HG03432 (cell line): ENCODE results near the gene LRBA.

Experiments used
- ATAC-seq: cut with Tn5 transposase; IDR thresholded peaks from one replicate; pipeline ENCODE4 v1.9.1; 2021; ENCODE audit warnings: mild to moderate bottlenecking, moderate library complexity; ENCODE audit not compliant: unreplicated experiment

LRBA gene

DNA sequence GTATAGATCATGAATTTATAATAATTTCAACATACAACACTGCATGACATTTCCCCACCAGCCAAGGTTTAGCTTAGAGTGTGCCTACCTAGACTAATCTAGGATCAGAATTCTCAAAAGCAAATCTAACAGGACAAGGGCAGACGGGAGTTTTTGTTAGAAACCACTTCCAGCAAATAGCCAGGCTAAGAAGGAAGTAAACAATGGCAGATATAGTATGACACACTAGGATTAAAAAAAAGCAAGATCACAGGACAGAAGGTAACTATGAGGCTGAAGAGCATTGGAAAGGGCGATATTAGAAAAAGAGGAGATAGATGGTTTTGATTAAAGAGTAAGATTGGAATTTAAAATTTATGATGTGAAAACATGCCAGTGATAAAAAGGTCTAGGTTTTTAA is 124.8 kb downstream of the LRBA start:
- no peak for ATAC-seq

DNA sequence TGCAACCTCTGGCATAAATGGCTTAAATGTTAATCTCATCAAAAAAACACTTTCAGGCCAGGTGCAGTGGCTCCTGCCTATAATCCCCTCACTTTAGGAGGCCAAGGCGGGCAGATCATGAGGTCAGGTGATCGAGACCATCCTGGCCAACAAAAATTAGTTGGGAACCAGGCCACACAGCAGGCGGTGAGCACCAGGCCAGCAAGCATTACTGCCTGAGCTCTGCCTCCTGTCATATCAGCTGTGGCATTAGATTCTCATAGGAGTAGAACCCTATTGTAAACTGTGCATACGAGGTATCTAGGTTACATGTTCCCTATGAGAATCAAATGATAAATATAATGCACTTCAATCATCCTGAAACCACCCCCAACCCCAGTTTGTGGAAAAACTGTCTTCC is 125.8 kb downstream of the LRBA start:
- no peak for ATAC-seq

DNA sequence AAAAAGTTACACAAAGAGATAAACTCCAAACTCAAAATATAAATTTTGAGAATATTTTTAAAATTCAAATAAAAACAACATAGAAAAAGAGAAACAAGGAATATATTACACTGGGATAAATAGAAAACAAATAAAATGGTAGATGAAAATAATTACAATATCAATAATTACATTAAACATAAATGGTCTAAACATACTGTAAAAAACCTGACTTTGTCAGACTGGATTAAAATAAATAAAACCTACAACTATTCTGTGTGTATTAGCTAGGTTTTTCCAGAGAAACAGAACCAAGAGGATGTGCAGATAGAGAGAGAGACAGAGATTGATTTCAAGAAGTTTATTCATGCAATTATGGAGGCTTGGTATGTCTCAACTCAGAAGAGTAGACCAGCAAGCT is 126.5 kb downstream of the LRBA start:
- no peak for ATAC-seq

DNA sequence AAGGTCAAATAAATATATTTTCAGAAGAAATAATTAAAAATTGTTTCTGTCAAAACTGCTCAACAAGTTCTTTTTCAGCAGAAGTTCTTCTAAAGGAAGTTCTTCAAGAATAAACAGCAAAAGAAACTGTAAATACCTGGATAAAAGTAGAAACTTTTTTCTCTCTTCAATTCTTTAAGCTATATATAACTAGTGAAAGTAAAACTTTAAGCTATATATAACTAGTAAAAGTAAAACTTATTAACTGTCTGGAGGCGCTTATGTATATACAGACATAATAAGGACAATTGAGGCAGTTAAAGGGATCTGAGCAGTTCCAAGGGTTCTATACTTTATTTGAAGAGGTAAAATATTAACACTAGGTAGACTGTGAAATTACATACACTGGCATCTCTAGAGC is 126.9 kb downstream of the LRBA start:
- ATAC-seq = no peak

DNA sequence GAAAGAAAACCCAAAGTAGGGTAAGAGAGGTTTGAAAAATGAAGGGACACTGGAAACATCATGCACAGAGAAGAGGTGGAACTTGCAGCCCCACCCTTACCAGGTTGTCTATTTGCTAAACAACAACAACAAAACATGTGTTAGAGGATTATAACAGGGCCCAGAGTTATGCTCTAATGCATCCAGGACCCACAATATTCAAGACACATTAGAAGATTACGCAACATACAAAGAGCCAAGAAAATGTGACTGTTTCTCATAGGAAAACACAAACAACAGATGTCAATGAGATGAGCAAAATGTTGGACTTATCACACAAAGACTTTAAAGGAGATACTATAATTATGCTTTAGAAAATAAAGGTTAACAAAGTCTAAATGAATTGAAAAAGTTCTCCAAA is 128.5 kb downstream of the LRBA start:
- no peak for ATAC-seq

DNA sequence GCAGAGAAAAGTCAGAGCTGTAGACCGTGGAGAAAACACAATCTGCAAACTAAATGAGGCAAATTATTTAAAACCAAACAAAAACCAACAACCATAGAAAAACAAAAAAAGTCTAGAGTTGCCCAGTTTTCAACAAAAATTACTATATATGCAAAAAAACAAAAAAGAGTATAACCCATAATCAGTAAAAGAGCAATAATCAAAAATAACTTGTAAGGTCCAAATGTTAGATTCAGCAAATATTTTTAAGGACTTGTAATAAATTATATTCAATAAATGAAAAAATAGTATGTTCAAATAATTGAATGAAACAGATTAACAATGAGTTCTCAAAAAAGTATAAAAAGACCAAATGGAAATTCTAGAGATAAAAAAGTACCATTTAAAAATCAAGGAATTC is 130.5 kb downstream of the LRBA start:
- no peak for ATAC-seq

DNA sequence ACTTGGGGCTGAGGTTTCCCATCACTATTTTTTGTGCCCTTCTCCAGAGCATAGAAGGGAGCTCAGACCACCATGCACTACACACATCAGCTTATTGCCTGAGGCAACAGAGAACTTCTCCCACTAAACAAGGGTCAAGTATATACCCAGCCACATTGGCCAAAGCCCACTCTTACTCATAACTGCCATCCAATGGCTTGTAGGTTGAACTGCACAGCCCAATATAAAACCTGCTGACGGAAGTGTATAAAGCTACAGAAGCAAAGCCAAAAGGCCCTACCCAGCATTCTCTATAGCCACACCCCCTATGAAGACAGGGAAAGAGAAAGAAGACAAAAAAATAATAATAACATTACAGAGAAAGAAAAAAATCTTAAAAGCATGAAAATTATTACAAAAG is 139.7 kb downstream of the LRBA start:
- ATAC-seq = no peak

DNA sequence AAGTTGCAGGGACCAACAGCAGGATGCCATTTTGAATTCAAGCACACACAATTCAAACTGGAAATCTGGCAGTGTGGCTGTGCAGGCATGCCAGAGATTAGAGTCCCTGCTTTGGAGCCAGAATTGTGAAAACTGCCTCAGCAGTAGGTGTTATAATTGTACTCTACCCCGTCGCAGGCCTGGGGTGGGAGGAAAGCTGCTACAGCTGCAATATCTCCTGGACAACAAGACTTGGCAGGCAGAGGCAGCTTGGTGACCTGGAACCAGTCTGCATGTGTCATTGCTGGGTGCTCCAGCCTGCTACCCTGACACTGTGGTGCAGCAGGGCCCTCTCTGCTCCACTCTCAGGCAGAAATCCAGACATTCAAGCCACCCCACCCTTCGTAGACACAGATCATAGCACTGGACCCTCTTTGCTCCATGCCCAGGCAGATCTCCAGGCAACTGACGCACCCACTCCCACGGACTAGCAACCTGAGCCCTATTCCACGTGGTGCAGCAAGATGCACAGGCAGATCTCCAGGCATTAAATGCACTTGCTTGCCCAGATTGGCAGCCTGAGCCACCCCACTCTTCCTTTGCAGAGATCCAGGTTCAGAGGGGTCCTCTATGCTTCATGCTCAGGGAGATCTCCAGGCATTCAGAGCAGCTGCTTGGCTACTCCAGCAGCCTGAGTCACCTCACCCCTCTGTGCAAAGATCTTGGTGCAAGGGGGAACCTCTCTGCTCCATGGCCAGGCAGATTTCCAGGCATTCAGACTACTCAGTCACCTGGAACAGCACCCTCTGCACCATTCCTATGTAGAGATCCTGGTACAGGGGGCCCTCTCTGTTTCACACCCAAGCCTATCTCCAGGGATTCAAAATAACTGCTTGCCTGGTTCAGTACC is 140.5 kb downstream of the LRBA start:
- no peak for ATAC-seq

DNA sequence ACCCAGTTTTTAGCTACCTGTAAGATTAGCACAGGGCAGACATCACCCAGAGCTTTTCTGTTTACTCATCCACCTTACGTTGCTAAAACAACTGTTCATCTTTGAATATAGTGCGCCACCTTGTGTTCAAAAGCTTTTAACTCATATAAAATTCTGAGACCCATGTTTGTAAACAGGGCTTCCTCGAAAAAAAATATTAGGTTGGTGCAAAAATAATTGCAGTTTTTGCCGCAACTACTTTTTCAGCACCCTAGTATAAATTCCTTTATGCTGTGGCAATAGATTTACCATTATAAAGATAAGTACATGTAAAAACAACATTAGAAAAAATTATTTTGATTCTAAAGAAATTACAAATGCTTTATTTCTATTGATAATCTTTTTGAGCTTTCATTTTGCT is 147.9 kb downstream of the LRBA start:
- ATAC-seq = peak; percentile 89

DNA sequence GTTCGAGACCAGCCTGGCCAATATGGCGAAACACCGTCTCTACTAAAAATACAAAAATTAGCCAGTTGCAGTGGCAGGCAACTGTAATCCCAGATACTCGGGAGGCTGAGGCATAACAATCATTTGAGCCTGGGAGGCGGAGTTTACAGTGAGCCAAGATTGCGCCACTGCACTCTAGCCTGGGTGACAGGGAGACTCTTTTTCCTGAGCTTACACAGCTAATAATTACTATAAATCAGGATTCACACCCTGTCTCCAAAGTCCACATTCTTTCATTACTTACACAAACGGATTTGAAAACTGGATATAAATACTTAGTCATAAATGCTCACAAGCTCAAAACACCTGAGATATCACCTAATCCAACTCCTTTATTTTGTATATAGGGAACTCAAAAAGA is 151.6 kb downstream of the LRBA start:
- no peak for ATAC-seq

DNA sequence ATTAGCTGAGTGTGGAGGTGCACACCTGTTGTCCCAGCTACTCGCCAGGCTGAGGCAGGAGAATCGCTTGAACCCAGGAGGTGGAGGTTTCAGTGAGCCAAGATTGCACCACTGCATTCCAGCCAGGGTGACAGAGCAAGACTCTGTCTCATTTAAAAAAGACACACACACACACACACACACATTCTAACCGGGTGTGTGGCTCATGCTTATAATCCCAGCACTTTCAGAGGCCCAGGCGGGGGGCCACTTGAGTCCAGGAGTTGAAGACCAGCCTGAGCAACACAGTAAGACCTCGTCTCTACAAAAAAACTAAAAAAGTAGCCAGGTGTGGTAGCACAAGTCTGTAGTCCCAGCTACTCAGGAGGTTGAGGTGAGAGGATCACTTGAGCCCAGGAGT is 152.3 kb downstream of the LRBA start:
- no peak for ATAC-seq

DNA sequence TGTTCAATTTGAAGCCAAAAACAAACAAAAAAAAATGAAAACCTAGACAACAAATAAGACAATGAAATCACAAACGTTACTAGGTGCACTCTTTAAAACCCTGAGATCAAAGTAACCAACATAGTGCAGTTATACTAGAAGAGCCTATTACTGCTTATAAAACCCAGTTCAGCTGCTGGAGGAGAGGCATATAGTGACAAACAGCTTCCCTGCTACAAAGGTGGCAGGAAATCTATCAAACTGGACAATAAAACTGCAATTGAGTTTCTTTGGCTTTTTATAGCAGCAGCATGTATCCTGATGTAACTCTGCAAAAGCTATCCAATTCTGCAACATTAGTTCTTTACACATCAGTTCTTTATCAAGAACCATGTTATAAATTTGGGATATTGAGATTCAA is 155.6 kb downstream of the LRBA start:
- ATAC-seq = no peak

DNA sequence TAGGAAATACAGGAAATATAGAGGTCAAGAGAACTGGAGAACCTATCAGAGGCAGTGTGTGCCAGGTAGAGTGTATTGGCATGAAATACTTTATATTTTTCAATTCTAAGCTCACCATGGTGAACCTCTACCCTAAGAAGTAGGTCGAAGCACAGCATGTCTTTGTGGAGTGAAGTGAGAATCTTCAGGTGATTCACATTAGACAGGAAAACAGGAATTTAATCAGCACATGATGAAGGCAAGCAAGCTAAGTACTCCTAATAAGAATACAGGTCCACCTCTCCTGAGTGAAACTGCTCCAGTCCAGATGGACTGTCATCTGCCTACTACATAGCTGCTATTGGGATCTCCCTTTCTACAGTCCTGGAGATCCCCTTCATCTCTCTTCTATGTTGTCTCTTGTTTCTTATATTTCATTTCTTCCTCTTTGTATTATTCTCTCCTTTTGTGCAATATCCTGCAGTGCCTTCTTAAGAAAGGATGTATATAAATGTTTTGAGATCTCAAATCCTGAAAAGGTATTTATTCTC is 159.0 kb downstream of the LRBA start:
- ATAC-seq = peak; percentile 60

DNA sequence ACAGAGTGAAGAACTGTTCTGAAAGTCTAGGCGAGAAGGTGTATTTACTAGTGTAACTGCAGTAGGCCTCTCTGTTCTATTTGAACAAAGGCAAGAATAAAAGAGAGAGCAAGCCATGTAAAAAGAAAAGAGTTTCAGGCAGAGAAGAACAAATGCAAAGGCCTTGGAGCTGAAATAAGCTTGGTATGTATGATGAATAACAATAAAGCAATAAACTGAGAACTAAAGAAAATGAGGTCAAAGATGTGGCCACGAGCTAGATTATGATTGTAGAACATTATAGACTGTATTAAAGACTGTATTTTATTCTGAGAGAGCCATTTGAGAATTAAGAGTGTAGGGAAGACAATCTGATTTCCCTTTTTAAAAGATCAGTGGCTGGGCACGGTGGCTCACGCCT is 160.5 kb downstream of the LRBA start:
- ATAC-seq = no peak

DNA sequence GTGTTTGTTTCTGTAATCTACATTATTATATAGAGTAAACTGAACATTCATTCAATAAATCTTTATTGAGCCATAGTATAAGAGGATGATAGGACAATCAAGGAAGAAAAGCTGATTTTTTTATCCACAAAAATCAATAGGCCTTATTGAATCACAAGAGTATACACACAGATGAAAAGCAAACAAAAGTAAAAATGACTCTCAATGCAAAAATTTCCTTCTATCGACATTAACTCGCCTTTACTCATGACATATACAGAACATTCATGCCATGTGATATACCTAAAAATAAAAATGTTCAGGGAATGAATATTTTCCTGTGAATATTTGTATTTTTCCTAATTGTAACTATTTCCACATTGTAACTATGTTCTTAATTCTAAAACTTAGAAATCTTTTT is 161.2 kb downstream of the LRBA start:
- no peak for ATAC-seq

DNA sequence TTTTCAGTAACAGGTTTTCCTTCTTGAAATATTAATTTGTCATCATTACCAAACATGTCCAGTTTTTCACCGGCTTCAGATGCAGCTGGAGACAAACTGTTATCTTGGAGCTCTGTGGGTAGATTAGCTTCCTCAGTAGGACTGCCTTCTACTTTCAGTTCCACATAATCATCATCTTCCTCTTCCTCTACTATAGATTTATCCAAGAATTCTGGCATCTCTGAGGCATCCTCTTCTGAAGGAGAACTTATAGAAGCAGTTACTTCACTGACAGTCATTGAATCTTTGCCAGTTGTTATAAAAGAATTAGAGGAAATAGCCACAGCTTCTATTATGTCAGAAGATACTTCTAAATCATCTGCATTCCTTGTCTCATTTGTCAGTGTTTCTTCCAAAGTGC is 162.9 kb downstream of the LRBA start:
- no peak for ATAC-seq

DNA sequence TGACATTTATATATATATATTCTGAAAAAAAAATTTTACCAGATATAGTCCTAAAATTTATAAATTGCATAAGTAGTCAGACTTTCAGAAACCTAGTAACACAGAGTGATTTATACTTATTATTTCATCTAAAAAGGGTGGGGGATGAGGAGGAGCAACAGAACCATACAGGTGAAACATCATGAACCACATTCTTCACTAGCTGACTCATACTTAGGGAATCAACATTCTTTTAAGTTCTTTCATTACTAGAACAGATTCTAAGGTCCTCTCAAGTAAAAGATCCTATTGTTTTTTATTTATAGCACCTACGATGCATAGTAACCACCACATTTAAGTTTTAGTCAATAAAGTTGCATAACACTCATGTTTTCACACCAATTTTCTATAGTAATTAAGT is 166.1 kb downstream of the LRBA start:
- no peak for ATAC-seq

DNA sequence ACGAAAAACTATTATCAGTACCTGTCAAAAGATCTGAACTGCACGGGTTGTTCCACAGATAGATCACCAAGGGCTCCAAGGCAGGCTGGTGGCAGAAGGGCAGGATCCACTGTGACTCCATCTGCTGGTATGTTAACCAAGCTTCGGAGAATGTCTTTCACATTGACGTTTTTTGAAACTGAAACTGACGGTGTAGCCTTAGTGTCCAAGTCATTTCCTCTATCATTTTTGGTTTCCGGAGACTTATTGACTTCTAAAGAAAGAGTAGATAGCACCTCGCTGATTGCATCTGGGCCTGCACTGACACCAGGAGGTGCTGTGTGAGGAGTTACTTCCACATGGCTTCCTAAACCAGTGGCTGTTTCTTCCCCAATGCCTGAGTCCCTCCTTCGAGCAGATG is 186.9 kb downstream of the LRBA start:
- ATAC-seq = peak; percentile 96

DNA sequence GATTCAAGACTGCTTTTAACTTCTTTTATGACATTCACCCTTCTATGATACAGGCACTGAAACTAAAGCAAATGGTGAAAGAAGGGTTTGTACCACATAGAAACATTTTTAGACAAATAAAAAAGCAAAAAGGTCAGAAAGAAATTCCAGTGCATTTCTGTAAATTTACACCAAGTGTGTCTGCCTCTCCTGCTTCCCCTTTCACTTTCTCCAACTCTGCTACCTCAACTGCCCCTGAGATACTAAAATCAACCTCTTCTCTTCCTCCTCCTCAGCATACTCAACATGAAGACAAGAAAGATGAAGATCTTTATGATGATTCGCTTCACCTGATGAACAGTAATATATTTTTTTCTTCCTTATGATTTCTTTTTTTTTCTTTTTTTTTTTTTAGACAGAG is 187.9 kb downstream of the LRBA start:
- ATAC-seq = no peak

DNA sequence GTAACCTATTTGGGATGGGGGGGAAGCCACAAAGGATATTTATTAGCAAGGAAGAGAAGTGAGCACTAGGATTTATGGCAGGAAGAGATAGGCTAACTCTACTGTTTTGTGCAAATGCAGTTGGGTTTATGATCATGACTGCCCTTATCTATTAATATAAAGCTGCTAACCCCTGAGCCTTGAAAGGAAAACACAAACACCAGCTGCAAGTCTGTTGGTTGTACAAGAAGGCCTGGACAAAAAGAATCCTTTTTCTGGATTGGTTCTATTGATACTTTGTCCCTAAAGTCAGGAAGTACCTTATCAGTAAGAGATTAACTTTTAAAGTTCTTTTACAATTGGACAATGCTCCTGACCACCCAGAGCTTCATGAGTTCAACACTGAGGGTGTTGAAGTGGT is 188.8 kb downstream of the LRBA start:
- no peak for ATAC-seq

DNA sequence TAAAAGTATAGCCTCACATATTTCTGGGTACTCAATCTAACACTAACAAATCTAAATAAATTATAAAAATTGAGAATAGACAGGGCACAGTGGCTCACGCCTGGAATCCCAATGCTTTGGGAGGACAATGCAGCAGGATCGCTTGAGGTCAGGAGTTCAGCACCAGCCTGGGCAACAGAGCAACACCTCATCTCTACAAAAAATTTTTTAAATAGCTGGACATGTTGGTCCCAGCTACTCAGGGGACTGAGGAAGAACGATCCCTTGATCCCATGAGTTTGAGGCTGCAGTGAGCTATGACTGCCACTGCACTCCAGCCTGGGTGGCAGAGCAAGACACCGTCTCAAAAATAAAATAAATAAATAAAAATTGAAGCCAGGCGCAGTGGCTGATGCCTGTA is 192.7 kb downstream of the LRBA start:
- no peak for ATAC-seq

DNA sequence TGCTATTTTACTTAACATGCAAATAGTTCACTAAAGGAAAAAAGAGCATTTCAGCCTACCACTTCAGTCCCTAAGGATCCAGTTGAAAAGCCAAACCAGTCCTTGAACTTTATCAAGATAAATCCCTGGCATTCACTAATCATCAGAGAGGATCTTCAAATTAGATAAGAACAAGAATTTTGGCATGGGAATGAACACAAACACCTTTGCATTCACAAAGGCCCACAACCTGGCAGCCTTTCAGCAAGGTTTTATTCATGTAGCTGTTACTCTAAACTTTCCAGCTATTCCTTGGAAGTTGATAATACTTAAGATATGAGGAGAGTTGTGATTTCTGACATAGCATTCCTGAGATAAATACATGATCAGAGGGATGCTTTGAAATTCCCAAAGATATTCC is 193.4 kb downstream of the LRBA start:
- no peak for ATAC-seq

DNA sequence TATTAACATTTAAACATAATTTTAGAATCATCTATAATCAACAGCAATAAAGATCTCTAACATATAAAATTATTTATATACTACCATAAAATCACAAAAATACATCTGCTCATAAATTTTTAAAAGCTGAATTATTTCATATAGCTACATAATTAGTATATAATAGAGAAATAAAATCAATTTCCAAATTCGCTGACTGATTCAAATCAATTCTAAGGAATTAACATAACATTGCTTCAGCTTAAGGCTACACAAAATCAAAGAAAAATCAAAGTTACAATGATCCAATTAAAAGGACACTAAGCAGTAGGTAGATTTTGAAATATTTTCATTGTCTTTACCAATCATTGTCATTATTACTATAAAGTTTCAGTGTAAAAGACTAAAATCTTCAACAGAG is 194.7 kb downstream of the LRBA start:
- no peak for ATAC-seq
